Thyroid gland (tissue), 4 donors: ENCODE results near the gene CEBPG. TPM values are rescaled to one million over a fixed set of nuclear protein-coding genes. Genes with fewer than 3 reads are reported as not detected.

Experiments used
- DNase-seq, 2 donors: peaks; one replicate each; pipeline ENCODE4 v3.0.0-alpha.2; 2019
- H3K27ac ChIP-seq, 3 donors: fragments of 200-600 bp; sonication (generic); 1 replicate in 2 of 3; 2 replicates in 1 of 3; pipeline ENCODE4 v1.5.1; 2016 to 2019; ENCODE audit warnings: mild to moderate bottlenecking in 1 of 3, moderate library complexity in 1 of 3
- H3K27me3 ChIP-seq: fragments of 200-600 bp; sonication (generic); one replicate; pipeline ENCODE4 v1.5.1; 2019
- H3K36me3 ChIP-seq, 2 donors: fragments of 200-600 bp; sonication (generic); one replicate each; pipeline ENCODE4 v1.5.1; 2016 to 2019
- H3K4me1 ChIP-seq, 2 donors: fragments of 200-600 bp; sonication (generic); one replicate each; pipeline ENCODE4 v1.5.1; 2017 to 2019
- H3K4me3 ChIP-seq, 3 donors: fragments of 200-600 bp; sonication (generic); replicated peaks in 1 of 3; 1 replicate in 2 of 3; 2 replicates in 1 of 3; pipeline ENCODE4 v1.5.1; 2016; ENCODE audit warnings: mild to moderate bottlenecking in 1 of 3
- H3K9me3 ChIP-seq: fragments of 200-600 bp; sonication (generic); one replicate; pipeline ENCODE4 v1.5.1; 2017
- POLR2A ChIP-seq, 2 donors: fragments of 450-650 bp; IDR thresholded peaks; one replicate each; pipeline ENCODE4 v1.6.1; 2017; ENCODE audit warnings: antibody characterized with exemption in 2 of 2, mild to moderate bottlenecking in 2 of 2, moderate library complexity in 1 of 2
- WGBS, 2 donors: methylation state at CpG; one replicate each; pipeline ENCODE4 v1.1.5; 2017; 5-methylcytosine and 5-hydroxymethylcytosine counted together
- intact Hi-C: fragments of 100-400 bp; cut with DNase I; formaldehyde crosslinking; loops from one replicate; pipeline ENCODE4 v1.15.1; 2023
- total RNA-seq, 4 donors: library from RNA; depleted of rRNA; stranded (reverse); fragments of >200 nt; gene quantifications; one replicate each; pipeline ENCODE4 v1.2.3, GENCODE V29; 2016
- TF ChIP-seq, protein P1 (sequence below), 6 experiments: fragments of 200-600 bp in 3 of 6; fragments of 450-650 bp in 3 of 6; sonication (generic) in 3 of 6; IDR thresholded peaks; one replicate each; pipeline ENCODE4 v1.5.1; 2016 to 2019; ENCODE audit warnings: antibody characterized with exemption in 6 of 6, mild to moderate bottlenecking in 2 of 6, inconsistent platforms in 1 of 6, moderate library complexity in 1 of 6

CEBPG gene
- total RNA-seq, 4 donors from 2014 or later: 19.8 to 33.8 (median 26.7) TPM

DNA sequence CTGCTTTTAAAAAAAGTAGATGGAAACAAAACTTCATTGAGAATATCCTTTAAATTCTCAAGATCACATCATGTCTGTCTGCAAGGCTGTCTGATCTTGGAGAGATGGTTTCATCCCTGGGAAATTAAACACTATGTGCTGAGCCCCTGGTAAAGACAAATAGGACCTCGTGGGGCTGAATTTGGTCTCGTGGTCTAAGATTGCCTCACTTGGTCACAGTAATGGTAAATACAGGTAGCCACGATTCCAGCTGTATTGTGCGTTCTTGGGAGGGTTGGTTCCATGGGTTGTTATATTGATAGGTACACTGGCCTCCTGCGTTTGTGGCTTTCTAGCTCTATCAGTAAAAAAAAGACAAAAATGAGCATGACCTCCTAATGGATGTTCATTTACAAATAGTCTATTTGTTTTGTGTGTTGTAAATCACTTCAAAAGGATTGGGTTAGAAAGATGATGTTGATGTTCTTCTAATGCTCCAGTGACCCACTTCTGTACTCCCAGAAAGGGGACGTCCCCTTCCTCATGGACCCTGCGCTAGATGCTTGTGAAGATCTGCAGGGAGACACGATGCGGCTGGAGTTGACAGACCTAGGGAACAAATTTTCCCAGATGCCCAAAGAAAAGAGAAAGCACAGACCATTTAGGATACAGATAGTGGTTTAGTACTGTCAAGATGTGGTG lies 1.8 kb downstream of the CEBPG start:
- Histone ChIP-seq H3K4me1 (peaks cover 29 to 51% of the 10 kb centered on the region in 2 donors), H3K27ac (no peak overlapping the region)
- 86 to 88% methylated on average over 9 of the region's 9 CpGs for WGBS, 2 donors

GRCh38 chr19:33375837-33376159 lies 2.3 kb downstream of the CEBPG start:
- Histone ChIP-seq H3K27ac (no peak overlapping the region), H3K9me3 (no peaks in the 10 kb centered on the region), H3K27me3 (no peaks in the 10 kb centered on the region), H3K4me1 (peaks cover 29 to 51% of the 10 kb centered on the region in 2 donors), H3K36me3 (peaks cover 0 to 3% of the 10 kb centered on the region in 2 donors), H3K4me3 (no peak overlapping the region)
- intact Hi-C loops: no loop called here
- DNase-seq: no peak
- no peak for TF ChIP-seq POLR2A (IDR thresholded peaks at IDR 0.05)
- TF ChIP-seq, protein P1, sequence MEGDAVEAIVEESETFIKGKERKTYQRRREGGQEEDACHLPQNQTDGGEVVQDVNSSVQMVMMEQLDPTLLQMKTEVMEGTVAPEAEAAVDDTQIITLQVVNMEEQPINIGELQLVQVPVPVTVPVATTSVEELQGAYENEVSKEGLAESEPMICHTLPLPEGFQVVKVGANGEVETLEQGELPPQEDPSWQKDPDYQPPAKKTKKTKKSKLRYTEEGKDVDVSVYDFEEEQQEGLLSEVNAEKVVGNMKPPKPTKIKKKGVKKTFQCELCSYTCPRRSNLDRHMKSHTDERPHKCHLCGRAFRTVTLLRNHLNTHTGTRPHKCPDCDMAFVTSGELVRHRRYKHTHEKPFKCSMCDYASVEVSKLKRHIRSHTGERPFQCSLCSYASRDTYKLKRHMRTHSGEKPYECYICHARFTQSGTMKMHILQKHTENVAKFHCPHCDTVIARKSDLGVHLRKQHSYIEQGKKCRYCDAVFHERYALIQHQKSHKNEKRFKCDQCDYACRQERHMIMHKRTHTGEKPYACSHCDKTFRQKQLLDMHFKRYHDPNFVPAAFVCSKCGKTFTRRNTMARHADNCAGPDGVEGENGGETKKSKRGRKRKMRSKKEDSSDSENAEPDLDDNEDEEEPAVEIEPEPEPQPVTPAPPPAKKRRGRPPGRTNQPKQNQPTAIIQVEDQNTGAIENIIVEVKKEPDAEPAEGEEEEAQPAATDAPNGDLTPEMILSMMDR (IDR thresholded peaks at IDR 0.05): no peak
- 84 to 85% methylated on average over 1 of the region's 1 CpG for WGBS, 2 donors

More for the DNA sequence above, 1.8 kb downstream of the CEBPG start:
- Histone ChIP-seq H3K36me3 (peaks cover 0 to 3% of the 10 kb centered on the region in 2 donors), H3K9me3 (no peaks in the 10 kb centered on the region), H3K4me3 (peak overlapping the region in 1 of 3 donors; percentile 83), H3K27me3 (no peaks in the 10 kb centered on the region)
- TF ChIP-seq, protein P1 (IDR thresholded peaks at IDR 0.05): no peak
- no peak for TF ChIP-seq POLR2A (IDR thresholded peaks at IDR 0.05)
- DNase-seq: no peak
- intact Hi-C loops: no loop called here

- Histone ChIP-seq H3K4me3 (no peak overlapping the region), H3K36me3 (peaks cover 0 to 3% of the 10 kb centered on the region in 2 donors), H3K4me1 (peaks cover 29 to 51% of the 10 kb centered on the region in 2 donors), H3K27ac (peak overlapping the region in 2 of 3 donors; percentile 15 to 33), H3K9me3 (no peaks in the 10 kb centered on the region), H3K27me3 (no peaks in the 10 kb centered on the region)
- DNase-seq: peak; percentile 63
- WGBS, 2 donors: 76 to 81% methylated on average over 2 of the region's 2 CpGs
- TF ChIP-seq, protein P1 (IDR thresholded peaks at IDR 0.05): no peak
- TF ChIP-seq POLR2A (IDR thresholded peaks at IDR 0.05): no peak
- intact Hi-C loops: no loop called here
Measured at GRCh38 chr19:33376423-33376822, 2.9 kb downstream of the CEBPG start.

DNA sequence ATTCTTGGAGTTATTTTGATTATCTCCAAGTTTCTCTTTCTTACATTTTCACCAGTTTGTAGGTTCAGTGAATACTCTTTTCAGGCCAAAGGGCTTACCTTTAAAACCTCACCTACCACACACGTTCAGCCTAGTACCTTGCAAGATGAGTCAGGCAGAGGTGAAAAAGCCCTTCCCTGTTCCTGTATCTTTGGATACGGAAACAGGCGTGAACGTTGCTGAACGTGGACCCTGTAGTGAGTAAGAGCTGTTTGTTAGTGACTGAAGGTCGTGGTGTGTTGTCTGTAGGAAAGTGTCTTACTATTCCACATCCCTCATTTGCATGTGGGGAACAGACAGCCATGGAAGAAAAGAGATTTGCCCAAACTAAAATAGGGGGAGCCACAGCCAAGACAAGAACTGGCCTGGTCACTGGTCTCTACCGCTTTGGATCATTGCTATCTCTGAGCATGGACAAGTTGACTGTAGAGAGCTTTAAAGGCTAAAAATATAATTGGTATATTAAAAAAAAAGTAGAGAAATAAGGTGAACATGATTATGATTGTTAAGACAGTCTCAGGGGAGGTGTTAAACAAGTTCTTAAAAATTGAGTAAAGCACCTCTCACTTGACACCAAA lies 3.5 kb downstream of the CEBPG start:
- 72 to 74% methylated on average over 7 of the region's 7 CpGs for WGBS, 2 donors
- Histone ChIP-seq H3K36me3 (peaks cover 0 to 3% of the 10 kb centered on the region in 2 donors), H3K4me1 (peaks cover 29 to 51% of the 10 kb centered on the region in 2 donors), H3K27ac (peak overlapping the region; percentile 0 to 33 (median 15)), H3K4me3 (no peak overlapping the region), H3K9me3 (no peaks in the 10 kb centered on the region), H3K27me3 (no peaks in the 10 kb centered on the region)
- intact Hi-C loops: no loop called here
- TF ChIP-seq, protein P1 (IDR thresholded peaks at IDR 0.05): no peak
- TF ChIP-seq POLR2A (IDR thresholded peaks at IDR 0.05): no peak
- DNase-seq: no peak
